ENCODE measurements around the gene SHISA2. TPM values are rescaled to one million over a fixed set of nuclear protein-coding genes. Genes with fewer than 3 reads are reported as not detected.

Gene SHISA2
- total and polyA plus RNA-seq, 4 donors = under 0.01 to 2.1 TPM; not detected in 2

DNA sequence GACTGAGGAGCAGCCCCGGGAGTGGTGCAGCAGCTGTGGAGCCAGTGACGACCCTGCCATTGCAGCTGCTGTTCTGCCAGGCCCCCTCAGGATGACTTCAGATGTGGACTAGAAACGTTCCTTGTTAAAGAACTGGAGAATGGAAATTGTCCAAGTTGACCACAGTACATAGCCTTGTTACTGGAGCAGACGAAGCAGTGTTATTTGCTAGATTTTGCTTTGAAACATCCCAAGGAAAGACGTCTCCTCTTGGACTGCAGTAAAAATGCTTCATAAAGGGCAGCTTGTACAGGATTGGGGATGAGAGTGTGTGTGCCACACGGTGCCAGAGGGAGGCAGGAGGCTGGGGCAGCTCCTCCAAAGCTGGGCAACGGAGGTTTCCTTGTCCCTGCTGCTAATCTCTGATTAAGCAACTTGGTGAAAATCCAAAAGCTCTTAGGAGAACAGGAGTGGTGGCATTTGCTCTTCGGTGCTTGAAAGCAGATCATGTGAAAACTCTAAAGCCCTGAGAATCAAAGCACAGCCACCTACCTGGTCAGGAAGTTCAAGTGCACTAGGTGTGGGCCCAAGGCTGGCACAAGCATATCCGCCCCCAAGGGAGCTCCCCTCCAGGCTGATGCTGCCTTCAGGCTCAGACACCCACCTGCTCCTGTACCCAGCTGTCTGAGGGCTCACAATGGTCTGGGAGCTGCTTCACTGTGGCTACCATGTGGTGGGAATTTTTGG, 34.5 kb downstream of the SHISA2 start:
- Histone ChIP-seq H3K9ac (ENCODE audit: low read depth in 1 of 2, low read length in 2 of 2) (no peak overlapping the region), H3K4me1 (ENCODE audit: control insufficient read depth in 4 of 4, insufficient read depth in 4 of 4, low read length in 3 of 4) (no peaks in the 10 kb centered on the region), H3K9me3 (ENCODE audit: control insufficient read depth in 4 of 4, low read length in 3 of 4) (no peaks in the 10 kb centered on the region), H3K36me3 (ENCODE audit: control insufficient read depth in 4 of 4, insufficient read depth in 3 of 4, low read depth in 1 of 4, low read length in 3 of 4) (no peaks in the 10 kb centered on the region), H3K27me3 (ENCODE audit: control insufficient read depth in 4 of 4, insufficient read depth in 4 of 4, low read length in 3 of 4) (peaks cover 0 to 4% (median 1%) of the 10 kb centered on the region in 4 donors), H3K27ac (ENCODE audit: low read depth in 1 of 2, low read length in 2 of 2) (no peak overlapping the region), H3K4me3 (ENCODE audit: low read depth in 1 of 3, low read length in 3 of 3) (no peak overlapping the region)
- WGBS = 75% methylated on average over 9 of the region's 9 CpGs
- no peak for TF ChIP-seq FOXA2 (IDR thresholded peaks at IDR 0.05)
- TF ChIP-seq NR2F2 (IDR thresholded peaks at IDR 0.05) = no peak
- no peak for TF ChIP-seq RXRA (IDR thresholded peaks at IDR 0.05)
- TF ChIP-seq JUND (IDR thresholded peaks at IDR 0.05) = no peak
- TF ChIP-seq, protein P1, sequence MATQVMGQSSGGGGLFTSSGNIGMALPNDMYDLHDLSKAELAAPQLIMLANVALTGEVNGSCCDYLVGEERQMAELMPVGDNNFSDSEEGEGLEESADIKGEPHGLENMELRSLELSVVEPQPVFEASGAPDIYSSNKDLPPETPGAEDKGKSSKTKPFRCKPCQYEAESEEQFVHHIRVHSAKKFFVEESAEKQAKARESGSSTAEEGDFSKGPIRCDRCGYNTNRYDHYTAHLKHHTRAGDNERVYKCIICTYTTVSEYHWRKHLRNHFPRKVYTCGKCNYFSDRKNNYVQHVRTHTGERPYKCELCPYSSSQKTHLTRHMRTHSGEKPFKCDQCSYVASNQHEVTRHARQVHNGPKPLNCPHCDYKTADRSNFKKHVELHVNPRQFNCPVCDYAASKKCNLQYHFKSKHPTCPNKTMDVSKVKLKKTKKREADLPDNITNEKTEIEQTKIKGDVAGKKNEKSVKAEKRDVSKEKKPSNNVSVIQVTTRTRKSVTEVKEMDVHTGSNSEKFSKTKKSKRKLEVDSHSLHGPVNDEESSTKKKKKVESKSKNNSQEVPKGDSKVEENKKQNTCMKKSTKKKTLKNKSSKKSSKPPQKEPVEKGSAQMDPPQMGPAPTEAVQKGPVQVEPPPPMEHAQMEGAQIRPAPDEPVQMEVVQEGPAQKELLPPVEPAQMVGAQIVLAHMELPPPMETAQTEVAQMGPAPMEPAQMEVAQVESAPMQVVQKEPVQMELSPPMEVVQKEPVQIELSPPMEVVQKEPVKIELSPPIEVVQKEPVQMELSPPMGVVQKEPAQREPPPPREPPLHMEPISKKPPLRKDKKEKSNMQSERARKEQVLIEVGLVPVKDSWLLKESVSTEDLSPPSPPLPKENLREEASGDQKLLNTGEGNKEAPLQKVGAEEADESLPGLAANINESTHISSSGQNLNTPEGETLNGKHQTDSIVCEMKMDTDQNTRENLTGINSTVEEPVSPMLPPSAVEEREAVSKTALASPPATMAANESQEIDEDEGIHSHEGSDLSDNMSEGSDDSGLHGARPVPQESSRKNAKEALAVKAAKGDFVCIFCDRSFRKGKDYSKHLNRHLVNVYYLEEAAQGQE (IDR thresholded peaks at IDR 0.05) = no peak
- TF ChIP-seq YY1 (IDR thresholded peaks at IDR 0.05) = no peak
- no peak for TF ChIP-seq EGR1 (IDR thresholded peaks at IDR 0.05; ENCODE audit: low read depth in 2 of 2)
- TF ChIP-seq GABPA (IDR thresholded peaks at IDR 0.05 in 1 of 2, conservative IDR thresholded peaks at IDR 0.05 in 1 of 2) = no peak
- TF ChIP-seq TAF1 (conservative IDR thresholded peaks at IDR 0.05) = no peak
- TF ChIP-seq, protein P2, sequence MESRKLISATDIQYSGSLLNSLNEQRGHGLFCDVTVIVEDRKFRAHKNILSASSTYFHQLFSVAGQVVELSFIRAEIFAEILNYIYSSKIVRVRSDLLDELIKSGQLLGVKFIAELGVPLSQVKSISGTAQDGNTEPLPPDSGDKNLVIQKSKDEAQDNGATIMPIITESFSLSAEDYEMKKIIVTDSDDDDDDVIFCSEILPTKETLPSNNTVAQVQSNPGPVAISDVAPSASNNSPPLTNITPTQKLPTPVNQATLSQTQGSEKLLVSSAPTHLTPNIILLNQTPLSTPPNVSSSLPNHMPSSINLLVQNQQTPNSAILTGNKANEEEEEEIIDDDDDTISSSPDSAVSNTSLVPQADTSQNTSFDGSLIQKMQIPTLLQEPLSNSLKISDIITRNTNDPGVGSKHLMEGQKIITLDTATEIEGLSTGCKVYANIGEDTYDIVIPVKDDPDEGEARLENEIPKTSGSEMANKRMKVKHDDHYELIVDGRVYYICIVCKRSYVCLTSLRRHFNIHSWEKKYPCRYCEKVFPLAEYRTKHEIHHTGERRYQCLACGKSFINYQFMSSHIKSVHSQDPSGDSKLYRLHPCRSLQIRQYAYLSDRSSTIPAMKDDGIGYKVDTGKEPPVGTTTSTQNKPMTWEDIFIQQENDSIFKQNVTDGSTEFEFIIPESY (IDR thresholded peaks at IDR 0.05) = no peak
- no peak for TF ChIP-seq SP1 (IDR thresholded peaks at IDR 0.05)
- no peak for DNase-seq (ENCODE audit: low spot score)

DNA sequence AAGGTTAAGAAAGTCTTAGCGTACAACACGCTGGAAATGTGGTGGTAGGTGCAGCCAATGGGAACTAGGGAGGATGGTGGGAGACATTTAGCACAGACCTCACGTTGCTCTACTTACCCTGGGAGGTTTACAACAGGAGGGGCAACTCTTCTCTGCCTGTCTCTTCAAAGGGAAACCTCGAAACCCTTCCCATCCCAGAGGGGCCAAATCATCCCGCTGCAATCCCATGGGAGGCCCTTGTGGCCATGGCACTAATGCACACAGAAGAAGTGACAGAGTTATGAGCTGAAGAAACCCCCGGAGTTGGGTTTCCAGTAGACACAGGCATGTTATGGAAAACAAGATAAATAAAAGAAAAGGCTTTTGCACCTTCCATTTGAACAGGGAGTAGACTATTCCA, 35.6 kb downstream of the SHISA2 start:
- Histone ChIP-seq H3K27ac (ENCODE audit: low read depth in 1 of 2, low read length in 2 of 2) (no peak overlapping the region), H3K9me3 (ENCODE audit: control insufficient read depth in 4 of 4, low read length in 3 of 4) (no peaks in the 10 kb centered on the region), H3K36me3 (ENCODE audit: control insufficient read depth in 4 of 4, insufficient read depth in 3 of 4, low read depth in 1 of 4, low read length in 3 of 4) (no peaks in the 10 kb centered on the region), H3K9ac (ENCODE audit: low read depth in 1 of 2, low read length in 2 of 2) (no peak overlapping the region), H3K27me3 (ENCODE audit: control insufficient read depth in 4 of 4, insufficient read depth in 4 of 4, low read length in 3 of 4) (peaks cover 0 to 5% (median 3%) of the 10 kb centered on the region in 4 donors), H3K4me3 (ENCODE audit: low read depth in 1 of 3, low read length in 3 of 3) (no peak overlapping the region), H3K4me1 (ENCODE audit: control insufficient read depth in 4 of 4, insufficient read depth in 4 of 4, low read length in 3 of 4) (no peaks in the 10 kb centered on the region)
- DNase-seq (ENCODE audit: low spot score) = no peak
- TF ChIP-seq YY1 (IDR thresholded peaks at IDR 0.05) (no peak), JUND (IDR thresholded peaks at IDR 0.05) (no peak), TAF1 (conservative IDR thresholded peaks at IDR 0.05) (no peak), GABPA (IDR thresholded peaks at IDR 0.05 in 1 of 2, conservative IDR thresholded peaks at IDR 0.05 in 1 of 2) (no peak), RXRA (IDR thresholded peaks at IDR 0.05) (no peak), FOXA2 (IDR thresholded peaks at IDR 0.05) (no peak), SP1 (IDR thresholded peaks at IDR 0.05) (no peak), FOXA1 (IDR thresholded peaks at IDR 0.05) (no peak), HNF4A (conservative IDR thresholded peaks at IDR 0.05) (no peak), HNF4G (IDR thresholded peaks at IDR 0.05) (no peak), NR2F2 (IDR thresholded peaks at IDR 0.05) (no peak)
- TF ChIP-seq, protein P2 (IDR thresholded peaks at IDR 0.05) = no peak
- TF ChIP-seq, protein P1 (IDR thresholded peaks at IDR 0.05) = no peak
- TF ChIP-seq, protein P3, sequence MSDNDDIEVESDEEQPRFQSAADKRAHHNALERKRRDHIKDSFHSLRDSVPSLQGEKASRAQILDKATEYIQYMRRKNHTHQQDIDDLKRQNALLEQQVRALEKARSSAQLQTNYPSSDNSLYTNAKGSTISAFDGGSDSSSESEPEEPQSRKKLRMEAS (IDR thresholded peaks at IDR 0.05) = no peak
- TF ChIP-seq, protein P4, sequence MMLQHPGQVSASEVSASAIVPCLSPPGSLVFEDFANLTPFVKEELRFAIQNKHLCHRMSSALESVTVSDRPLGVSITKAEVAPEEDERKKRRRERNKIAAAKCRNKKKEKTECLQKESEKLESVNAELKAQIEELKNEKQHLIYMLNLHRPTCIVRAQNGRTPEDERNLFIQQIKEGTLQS (IDR thresholded peaks at IDR 0.05) = no peak
- 84% methylated on average over 6 of the region's 6 CpGs for WGBS

Data from liver (tissue), 9 donors.